ENCODE results near the gene OR2W3. TPM values are rescaled to one million over a fixed set of nuclear protein-coding genes. Genes with fewer than 3 reads are reported as not detected.

OR2W3 gene
- total RNA-seq, 2 donors from 2014 or later, result 0.29 to 1.6 TPM

DNA sequence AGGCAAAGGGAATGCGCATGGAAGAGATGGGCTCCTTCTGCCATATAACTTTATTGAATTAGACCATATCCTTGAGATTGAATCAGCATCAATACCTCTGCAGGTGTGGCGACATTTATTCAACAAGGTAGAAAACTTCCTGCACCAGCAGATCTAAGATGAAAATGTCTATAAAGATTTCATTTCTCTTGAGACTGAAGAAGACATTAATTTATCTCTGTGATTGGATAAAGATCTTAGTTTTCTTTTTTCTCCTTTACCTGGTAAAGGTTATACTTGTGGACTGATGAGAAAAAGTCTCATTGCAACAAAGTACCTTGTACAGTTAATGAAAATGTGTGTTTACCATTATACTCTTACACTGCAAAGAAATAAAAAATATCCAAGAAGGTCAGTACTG is 24.6 kb downstream of the OR2W3 start, which contains the start of gene OR2T8:
Gene OR2T8 (plus strand): TSS at position 301 of the 400 bp plus-strand sequence. CDS start 766 bp downstream, outside the sequence.
- peaks cover 87% of the 10 kb centered on the region for H3K9me3 ChIP-seq (ENCODE audit: control insufficient read depth, low read length)
- Mint-ChIP-seq H3K27me3 (ENCODE audit: insufficient read depth) (no peaks in the 10 kb centered on the region), H3K27ac (no peak within 1 kb of the TSS), H3K36me3 (ENCODE audit: low read depth) (no peaks in the 10 kb centered on the region), H3K4me3 (no peak within 1 kb of the TSS), H3K4me1 (no peaks in the 10 kb centered on the region), H3K9me3 (peaks cover 29% of the 10 kb centered on the region)
- 60 to 85% methylated on average over 1 to 2 of the region's 2 CpGs for WGBS, 2 experiments (ENCODE audit: insufficient coverage in 1 of 2, insufficient read length in 1 of 2)
- no peak within 1 kb of the TSS for H3K4me3 ChIP-seq (ENCODE audit: low read length)
- H3K36me3 ChIP-seq (ENCODE audit: control insufficient read depth, insufficient read depth, low read length), result no peaks in the 10 kb centered on the region
- no peak for DNase-seq
- no peak within 1 kb of the TSS for H3K27ac ChIP-seq (ENCODE audit: low read depth, low read length)
- TF ChIP-seq, protein P1, sequence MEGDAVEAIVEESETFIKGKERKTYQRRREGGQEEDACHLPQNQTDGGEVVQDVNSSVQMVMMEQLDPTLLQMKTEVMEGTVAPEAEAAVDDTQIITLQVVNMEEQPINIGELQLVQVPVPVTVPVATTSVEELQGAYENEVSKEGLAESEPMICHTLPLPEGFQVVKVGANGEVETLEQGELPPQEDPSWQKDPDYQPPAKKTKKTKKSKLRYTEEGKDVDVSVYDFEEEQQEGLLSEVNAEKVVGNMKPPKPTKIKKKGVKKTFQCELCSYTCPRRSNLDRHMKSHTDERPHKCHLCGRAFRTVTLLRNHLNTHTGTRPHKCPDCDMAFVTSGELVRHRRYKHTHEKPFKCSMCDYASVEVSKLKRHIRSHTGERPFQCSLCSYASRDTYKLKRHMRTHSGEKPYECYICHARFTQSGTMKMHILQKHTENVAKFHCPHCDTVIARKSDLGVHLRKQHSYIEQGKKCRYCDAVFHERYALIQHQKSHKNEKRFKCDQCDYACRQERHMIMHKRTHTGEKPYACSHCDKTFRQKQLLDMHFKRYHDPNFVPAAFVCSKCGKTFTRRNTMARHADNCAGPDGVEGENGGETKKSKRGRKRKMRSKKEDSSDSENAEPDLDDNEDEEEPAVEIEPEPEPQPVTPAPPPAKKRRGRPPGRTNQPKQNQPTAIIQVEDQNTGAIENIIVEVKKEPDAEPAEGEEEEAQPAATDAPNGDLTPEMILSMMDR (conservative IDR thresholded peaks at IDR 0.05), result no peak
- H3K9ac ChIP-seq (ENCODE audit: extremely low read depth, low read length, poor library complexity, severe bottlenecking), result no peak within 1 kb of the TSS
- H3K4me1 ChIP-seq (ENCODE audit: control insufficient read depth, insufficient read depth, low read length), result no peaks in the 10 kb centered on the region
- no peaks in the 10 kb centered on the region for H3K27me3 ChIP-seq (ENCODE audit: control insufficient read depth, insufficient read depth, low read length, poor library complexity, severe bottlenecking)

DNA sequence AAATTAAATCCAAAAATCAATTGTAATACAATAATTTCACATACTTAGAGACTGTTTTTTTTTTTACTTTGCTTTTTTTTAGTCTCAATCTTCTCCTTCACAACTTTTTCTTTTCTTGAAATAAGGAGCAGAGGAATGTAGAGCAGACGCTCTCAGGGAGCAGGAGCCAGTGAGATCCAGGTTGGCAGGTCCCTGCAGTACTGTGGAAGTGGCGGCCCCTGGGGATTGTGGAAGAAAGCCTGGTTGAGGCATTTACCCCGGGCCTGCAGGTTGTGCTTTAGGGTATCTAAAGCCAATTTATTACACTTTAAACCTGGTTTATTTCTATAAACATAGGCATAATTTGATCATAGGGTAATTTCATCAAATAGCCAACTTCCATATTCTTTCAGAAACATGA is 28.6 kb downstream of the OR2W3 start:
- no peak for DNase-seq

DNA sequence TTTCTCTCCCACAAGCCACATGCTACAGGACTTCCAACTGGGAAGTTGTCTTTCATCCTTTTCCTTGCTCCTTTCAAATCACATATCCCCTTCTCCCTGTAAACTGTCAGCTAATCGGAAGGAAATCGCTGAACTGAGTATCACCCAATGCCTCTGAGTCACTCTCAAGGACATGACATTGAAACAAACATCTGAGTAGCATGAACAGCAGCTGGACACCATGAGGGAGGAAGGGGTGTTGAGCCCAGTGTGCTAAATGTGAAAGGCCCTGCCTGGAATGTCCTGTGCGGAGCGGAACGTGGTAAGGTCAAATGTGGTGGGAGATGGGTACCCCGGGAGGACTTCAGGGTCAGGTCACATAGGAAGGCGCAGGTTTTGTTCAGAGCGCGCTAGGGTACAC is 29.5 kb downstream of the OR2W3 start, which contains the start of gene OR2AJ1:
Gene OR2AJ1 (plus strand): TSS at position 22 of the 400 bp plus-strand sequence. CDS start 8,880 bp downstream, outside the sequence.
- no peaks in the 10 kb centered on the region for H3K36me3 ChIP-seq (ENCODE audit: control insufficient read depth, insufficient read depth, low read length)
- Mint-ChIP-seq H3K27ac (no peak within 1 kb of the TSS), H3K9me3 (peaks cover 29% of the 10 kb centered on the region), H3K27me3 (ENCODE audit: insufficient read depth) (no peaks in the 10 kb centered on the region), H3K4me1 (no peaks in the 10 kb centered on the region), H3K4me3 (no peak within 1 kb of the TSS), H3K36me3 (ENCODE audit: low read depth) (no peaks in the 10 kb centered on the region)
- no peak within 1 kb of the TSS for H3K9ac ChIP-seq (ENCODE audit: extremely low read depth, low read length, poor library complexity, severe bottlenecking)
- 75 to 86% methylated on average over 6 to 9 of the region's 9 CpGs for WGBS, 2 experiments (ENCODE audit: insufficient coverage in 1 of 2, insufficient read length in 1 of 2)
- H3K27ac ChIP-seq (ENCODE audit: low read depth, low read length), result no peak within 1 kb of the TSS
- H3K9me3 ChIP-seq (ENCODE audit: control insufficient read depth, low read length), result peaks cover 85% of the 10 kb centered on the region
- TF ChIP-seq, protein P1 (conservative IDR thresholded peaks at IDR 0.05), result no peak
- DNase-seq, result no peak
- H3K4me1 ChIP-seq (ENCODE audit: control insufficient read depth, insufficient read depth, low read length), result no peaks in the 10 kb centered on the region
- no peak within 1 kb of the TSS for H3K4me3 ChIP-seq (ENCODE audit: low read length)
- no peaks in the 10 kb centered on the region for H3K27me3 ChIP-seq (ENCODE audit: control insufficient read depth, insufficient read depth, low read length, poor library complexity, severe bottlenecking)

More for the DNA sequence above, 28.6 kb downstream of the OR2W3 start:
- H3K27me3 ChIP-seq (ENCODE audit: control insufficient read depth, insufficient read depth, low read length, poor library complexity, severe bottlenecking), result no peaks in the 10 kb centered on the region
- 67 to 70% methylated on average over 1 to 3 of the region's 3 CpGs for WGBS, 2 experiments (ENCODE audit: insufficient coverage in 1 of 2, insufficient read length in 1 of 2)
- Mint-ChIP-seq H3K27me3 (ENCODE audit: insufficient read depth) (no peaks in the 10 kb centered on the region), H3K36me3 (ENCODE audit: low read depth) (no peaks in the 10 kb centered on the region), H3K27ac (no peak overlapping the region), H3K4me3 (no peak overlapping the region), H3K4me1 (no peaks in the 10 kb centered on the region), H3K9me3 (peaks cover 26% of the 10 kb centered on the region)
- no peaks in the 10 kb centered on the region for H3K4me1 ChIP-seq (ENCODE audit: control insufficient read depth, insufficient read depth, low read length)
- TF ChIP-seq, protein P1 (conservative IDR thresholded peaks at IDR 0.05), result no peak
- H3K9ac ChIP-seq (ENCODE audit: extremely low read depth, low read length, poor library complexity, severe bottlenecking), result no peak overlapping the region
- H3K9me3 ChIP-seq (ENCODE audit: control insufficient read depth, low read length), result peaks cover 88% of the 10 kb centered on the region
- H3K27ac ChIP-seq (ENCODE audit: low read depth, low read length), result no peak overlapping the region
- H3K4me3 ChIP-seq (ENCODE audit: low read length), result no peak overlapping the region
- H3K36me3 ChIP-seq (ENCODE audit: control insufficient read depth, insufficient read depth, low read length), result no peaks in the 10 kb centered on the region

Data from endodermal cell (in vitro differentiated cells).